Measurements from ENCODE around the gene TMEM214.

The TMEM214 gene

DNA sequence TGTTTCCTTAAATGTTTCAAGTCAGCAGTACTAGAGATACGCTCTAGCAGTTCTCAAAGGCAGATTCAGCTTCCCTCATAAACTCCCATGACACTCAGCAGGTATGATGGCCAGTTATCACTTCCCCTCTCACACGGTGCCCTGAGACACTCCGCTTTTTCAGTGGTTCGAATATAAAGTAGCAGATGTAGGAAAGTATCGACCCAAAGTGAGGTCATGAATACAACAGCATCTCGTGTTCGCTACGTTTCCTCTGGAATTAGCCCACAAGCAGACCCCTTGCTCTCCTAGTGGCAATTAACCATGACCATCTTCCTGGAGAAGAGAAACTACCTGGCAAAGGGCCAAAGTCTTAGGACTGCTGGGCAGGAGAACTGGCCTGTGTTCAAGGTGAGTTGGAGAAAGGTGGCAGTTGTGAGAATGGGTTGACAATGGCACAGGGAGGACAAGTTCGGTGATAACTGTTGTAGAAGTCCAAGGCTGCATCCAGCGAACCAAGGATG lies 9.4 kb downstream of the TMEM214 start:
- no peak for DNase-seq

DNA sequence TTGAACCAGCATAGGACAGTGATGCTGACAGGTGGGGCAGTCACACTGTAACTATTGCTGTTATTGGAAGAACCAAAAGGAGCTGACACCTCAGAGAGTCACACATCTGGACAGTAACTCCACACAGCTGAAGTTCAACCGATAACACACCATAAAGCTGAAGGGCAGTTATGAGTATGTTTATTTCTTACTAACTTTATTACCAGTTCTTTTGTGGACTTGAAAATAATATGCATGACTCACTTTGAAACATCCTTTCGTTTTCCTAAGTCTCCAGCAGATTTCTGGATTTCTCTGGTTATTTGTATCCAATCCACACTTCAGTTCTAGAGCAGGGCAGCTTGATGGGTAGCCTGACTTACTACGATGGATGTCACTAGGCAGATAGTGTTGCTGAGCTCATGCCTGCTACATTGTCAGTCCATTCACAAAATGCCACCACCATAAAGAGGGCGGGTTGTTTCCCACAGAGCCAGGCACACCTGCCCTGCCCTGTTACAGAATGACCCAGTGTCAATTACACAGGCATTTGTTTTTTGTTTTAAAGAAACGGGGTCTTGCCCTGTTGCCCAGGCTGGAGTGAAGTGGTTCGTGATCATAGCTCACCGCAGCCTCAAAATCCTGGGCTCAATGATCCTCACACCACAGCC lies 10.3 kb downstream of the TMEM214 start:
- DNase-seq = no peak

GRCh38 chr2:27049422-27050280 lies 16.9 kb downstream of the TMEM214 start:
- DNase-seq = peak; percentile 55

DNA sequence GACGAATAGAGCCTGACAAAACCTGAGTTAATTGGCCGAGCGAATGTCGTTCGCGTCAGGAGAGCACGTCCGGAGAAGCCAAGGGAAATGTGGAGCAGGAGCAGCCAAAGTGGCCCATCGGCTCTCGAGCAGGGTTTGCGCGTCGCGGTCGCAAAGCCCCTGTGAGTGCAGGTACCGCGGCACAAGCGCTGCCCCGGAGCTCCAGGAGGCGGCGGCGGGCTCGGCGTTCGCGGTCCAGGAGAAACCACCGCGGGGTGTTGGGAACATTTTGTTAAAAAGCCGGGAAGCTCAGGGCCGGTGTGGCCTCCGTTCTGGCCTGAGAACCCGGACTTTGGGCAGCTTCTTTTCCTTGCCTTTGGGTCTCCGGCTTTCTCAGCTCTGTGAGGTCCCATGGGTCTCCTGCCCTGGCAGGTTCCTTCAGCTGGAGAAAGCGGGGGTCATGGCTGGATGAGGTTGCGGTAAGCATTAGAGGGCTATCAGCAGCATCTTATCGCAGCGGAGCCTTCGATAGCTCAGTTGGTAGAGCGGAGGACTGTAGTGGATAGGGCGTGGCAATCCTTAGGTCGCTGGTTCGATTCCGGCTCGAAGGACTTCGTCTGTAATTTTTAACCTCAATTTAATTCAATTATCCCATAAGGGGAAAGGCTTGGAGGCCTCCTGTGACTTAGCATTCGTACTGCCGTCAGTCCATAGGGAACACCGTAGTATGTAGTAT lies 17.7 kb downstream of the TMEM214 start:
- peak; percentile 92 for DNase-seq

GRCh38 chr2:27050996-27051901 lies 18.5 kb downstream of the TMEM214 start, which contains the start of gene AGBL5:
TSS of gene AGBL5 (plus strand) at chr2:27051668. CDS start at chr2:27052959, 1,291 bp downstream.
- DNase-seq = peak; percentile 95

DNA sequence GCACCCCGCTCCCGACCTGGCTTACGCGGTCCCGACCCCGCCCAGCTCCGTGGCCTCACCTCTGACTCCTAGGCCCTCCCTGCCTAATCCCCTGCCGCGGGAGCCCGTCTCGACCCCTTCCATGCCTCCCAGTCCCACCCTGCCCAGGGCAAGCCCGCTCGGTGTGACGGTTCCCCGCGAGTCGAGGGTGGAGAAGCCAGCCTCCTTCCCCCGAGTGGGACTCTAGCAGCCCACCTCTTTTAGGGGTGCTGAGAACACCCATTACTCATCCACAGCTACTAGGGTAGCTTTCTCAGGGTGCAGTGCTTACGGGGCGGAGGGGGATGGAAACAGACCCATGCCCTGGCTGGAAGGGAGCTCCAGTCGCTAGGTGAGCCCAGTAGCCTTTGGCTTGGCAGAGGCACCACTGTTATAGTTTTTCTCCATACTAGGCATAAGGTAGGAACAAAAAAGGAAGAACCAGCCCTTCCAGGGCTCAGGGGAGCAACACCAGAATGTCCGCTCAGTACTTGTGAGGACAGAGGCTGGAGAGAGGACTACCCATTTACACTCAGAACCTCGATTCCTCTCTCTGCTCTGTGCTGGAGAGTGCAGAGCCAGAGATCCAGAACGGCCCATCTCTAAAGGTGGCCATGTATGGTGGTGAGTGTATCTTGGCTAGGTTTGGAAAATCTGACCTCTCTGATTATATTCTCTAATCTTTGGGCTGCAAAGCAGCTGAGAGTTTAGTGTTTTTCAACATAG lies 19.3 kb downstream of the TMEM214 start:
- DNase-seq = no peak

DNA sequence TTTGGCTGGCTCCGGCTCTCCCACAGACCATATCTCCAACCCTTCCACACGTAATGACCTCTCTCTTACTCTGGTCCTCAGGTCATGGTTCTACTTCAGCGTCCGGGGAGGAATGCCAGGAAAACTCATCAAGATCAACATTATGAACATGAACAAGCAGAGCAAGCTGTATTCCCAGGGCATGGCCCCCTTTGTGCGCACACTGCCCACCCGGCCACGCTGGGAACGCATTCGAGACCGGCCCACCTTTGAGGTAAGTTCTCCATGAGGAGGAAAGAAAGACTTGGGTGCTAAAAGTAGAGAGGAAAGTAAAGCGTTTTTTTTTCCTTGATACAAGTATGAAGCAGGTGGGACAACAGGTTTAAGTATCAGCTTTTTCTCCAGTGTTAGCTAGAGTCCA lies 20.6 kb downstream of the TMEM214 start:
- no peak for DNase-seq

GRCh38 chr2:27053776-27054175 lies 21.0 kb downstream of the TMEM214 start:
- DNase-seq = no peak

DNA sequence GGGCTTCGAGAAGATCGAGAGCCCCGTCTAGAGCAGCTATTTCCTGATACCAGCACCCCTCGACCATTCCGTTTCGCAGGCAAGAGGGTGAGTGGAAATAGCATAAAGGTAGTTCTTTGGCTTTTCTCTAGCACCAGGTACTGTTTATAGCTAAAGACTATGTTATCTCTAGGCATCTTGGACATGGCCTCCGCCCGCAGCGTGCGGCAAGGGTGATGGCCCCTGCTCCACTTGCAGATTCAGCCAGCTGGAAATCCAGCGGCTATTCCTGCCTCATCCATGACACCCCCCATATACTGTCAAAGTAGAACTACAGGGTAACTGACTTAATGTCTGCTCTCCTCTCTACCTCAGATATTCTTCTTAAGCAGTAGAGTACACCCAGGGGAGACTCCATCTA lies 22.0 kb downstream of the TMEM214 start:
- DNase-seq = no peak

DNA sequence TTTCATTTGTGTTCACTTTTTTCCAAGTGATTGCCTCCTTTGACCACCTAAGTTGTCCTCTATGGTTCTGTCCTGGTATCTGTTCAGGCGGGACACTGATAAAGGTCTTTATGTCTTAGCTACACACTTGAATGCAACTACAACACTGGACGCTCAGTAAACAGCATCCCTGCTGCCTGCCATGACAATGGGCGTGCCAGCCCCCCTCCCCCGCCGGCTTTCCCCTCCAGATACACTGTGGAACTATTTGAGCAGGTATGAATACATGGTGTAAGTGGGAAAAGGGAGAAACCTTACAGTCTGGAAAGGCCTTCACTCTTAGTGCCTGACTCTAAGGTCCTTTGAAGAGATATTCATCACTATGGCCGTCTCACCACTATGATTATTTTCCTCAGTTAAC lies 24.4 kb downstream of the TMEM214 start:
- no peak for DNase-seq

DNA sequence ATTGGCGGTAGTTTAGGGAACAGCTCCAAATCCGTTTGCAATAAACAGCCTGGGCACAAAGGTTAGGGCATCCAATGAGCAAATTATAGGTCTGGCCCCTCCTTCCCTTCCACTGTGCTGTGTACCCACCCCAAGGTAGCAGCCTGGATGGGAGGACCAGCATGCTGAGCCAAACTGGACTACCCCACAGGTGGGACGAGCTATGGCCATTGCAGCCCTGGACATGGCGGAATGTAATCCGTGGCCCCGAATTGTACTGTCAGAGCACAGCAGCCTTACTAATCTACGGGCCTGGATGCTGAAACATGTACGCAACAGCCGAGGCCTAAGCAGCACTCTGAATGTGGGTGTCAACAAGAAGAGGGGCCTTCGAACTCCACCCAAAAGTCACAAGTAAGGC lies 25.4 kb downstream of the TMEM214 start:
- DNase-seq = no peak

DNA sequence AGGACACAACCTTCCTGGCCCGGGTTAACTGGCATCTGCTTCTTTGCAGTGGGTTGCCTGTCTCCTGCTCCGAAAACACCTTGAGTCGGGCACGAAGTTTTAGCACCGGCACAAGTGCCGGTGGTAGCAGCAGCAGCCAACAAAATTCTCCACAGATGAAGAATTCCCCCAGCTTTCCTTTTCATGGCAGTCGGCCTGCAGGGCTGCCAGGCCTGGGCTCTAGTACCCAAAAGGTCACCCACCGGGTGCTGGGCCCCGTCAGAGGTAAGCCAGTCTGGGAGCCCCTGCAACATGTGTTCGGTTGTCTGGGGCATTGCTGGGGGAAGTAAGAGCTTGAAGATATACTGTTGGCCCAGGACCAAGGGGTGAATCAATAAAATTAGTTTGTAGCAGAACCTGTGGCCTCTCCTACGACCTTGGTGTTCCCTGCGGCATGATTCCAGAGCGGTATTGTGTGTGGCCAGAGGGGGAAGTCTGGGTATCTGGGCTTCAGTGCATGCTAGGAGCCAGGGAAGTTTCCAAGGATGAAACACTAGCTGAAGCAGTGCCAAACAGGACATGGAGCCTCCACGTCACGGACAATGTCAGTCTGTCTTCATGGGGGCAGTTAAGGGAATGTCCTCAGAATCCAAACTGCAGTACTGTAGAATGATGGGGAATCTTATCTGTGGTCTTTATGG lies 26.5 kb downstream of the TMEM214 start:
- no peak for DNase-seq

DNA sequence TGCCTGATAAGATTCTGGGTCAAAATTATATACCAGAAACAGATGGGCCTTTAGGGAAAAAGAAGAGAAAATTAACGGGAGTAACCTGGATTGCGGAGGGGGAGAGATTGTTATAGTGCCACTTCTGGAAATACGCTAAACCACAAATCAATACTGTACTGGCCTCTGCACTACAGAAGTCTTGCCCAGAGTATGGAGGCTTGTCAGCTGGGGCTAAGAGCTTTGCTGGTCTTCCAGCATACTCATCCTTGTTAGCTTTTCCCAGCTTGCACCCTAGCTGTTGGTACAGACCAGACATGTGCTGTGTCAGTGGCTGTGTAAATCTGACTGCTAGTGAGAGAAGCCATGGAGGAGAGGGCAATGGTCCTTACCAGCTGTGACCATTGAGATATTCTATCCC lies 27.6 kb downstream of the TMEM214 start:
- no peak for DNase-seq

- no peak for DNase-seq
Observed at GRCh38 chr2:27065128-27065527, 32.4 kb downstream of the TMEM214 start.

DNA sequence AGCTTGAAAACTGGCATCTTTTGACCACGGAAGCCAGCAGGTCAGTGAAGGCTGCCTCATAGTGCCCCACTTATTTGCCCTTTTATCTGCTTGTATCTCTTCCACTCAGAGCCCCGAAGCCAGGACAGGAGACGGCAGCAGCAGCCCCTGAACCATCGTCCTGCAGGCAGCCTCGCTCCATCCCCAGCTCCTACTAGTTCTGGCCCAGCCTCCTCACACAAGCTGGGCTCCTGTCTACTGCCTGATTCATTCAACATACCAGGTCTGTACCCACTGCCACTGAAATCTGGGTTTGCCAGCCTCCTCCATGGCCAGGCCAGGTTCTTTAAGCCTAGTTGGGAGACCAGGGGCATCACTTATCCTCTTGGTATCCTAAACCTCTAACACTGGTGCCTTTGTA lies 34.6 kb downstream of the TMEM214 start:
- no peak for DNase-seq

- no peak for DNase-seq
Observed at GRCh38 chr2:27069436-27069835, 36.7 kb downstream of the TMEM214 start.

GRCh38 chr2:27069961-27070618 lies 37.3 kb downstream of the TMEM214 start:
- no peak for DNase-seq

- no peak for DNase-seq
Observed at GRCh38 chr2:27070653-27071276, 38.0 kb downstream of the TMEM214 start.

DNA sequence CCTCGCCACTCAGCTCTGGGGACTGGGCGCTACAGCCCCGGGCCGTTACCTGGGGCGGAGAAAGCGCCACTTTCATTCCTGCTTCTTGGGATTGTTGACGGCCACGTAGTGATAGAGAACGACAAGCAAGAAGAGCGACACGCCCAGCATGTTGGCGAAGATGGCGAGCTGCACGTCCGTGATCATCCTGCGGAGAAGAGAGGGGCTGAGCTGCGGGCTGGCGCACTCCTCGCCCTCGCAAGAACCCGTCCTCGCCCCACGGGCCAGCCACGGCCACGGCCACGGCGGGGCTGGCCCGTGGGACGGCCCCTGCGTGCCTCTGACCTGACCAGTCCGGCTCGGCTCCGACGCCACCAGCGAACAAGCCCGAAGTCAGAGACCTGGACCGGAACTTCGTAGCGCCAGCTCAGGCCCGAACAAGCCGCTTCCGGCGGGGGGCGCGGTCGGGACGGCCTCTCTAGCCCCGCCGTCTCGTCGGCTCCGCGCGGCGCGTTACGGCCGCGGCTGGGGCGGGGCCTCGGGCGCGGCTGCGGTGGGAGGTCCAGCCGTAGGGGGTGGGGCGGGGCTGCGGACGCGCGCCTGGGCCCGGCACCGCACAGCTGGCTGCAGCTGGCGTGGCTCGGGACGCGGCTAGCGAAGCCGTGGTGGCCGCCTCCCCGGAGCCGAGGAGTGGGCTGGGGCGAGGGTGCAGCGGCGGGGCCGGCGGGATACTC lies 38.7 kb downstream of the TMEM214 start, which contains the start of gene OST4:
Gene OST4 (minus strand): TSS at position 378 of the 713 bp plus-strand sequence.
- peak; percentile 88 for DNase-seq
